OCI-LY3 (cell line): ENCODE results near the gene GARIN5B.

Experiments used
- H2AFZ ChIP-seq: fragments of 200-600, 300-600 bp; shearing (Covaris generic); 2 replicates; pipeline ENCODE4 v1.6.0; 2014; ENCODE audit warnings: antibody characterized with exemption, low read depth, low read length
- H3K27ac ChIP-seq: fragments of 200-600, 300-600 bp; sonication (generic); 2 replicates; pipeline ENCODE4 v1.5.1; 2014; ENCODE audit warnings: mild to moderate bottlenecking, low read length, moderate library complexity, mixed read lengths
- H3K27me3 ChIP-seq: fragments of 200-600, 300-600 bp; sonication (generic); 2 replicates; pipeline ENCODE4 v1.6.1; 2014; ENCODE audit warnings: low read depth, low read length, mixed read lengths
- H3K36me3 ChIP-seq: fragments of 200-600, 300-600 bp; sonication (generic); replicated peaks from 2 replicates; pipeline ENCODE3; 2014; ENCODE audit warnings: low read depth, low read length, mixed read lengths
- H3K4me1 ChIP-seq: fragments of 300-600, 200-600 bp; sonication (generic); 2 replicates; pipeline ENCODE4 v1.6.1; 2014; ENCODE audit warnings: low read length, mixed read lengths
- H3K4me2 ChIP-seq: fragments of 200-600, 300-600 bp; sonication (generic); 2 replicates; pipeline ENCODE4 v1.6.1; 2014; ENCODE audit warnings: low read length, mixed read lengths
- H3K4me3 ChIP-seq: fragments of 300-600, 200-600 bp; sonication (generic); 2 replicates; pipeline ENCODE4 v1.5.1; 2014; ENCODE audit warnings: antibody characterized with exemption, mild to moderate bottlenecking, low read length, moderate library complexity
- H3K79me2 ChIP-seq: fragments of 300-600, 200-600 bp; shearing (Covaris generic); 2 replicates; pipeline ENCODE4 v1.6.1; 2014; ENCODE audit warnings: mild to moderate bottlenecking, low read length, mixed read lengths
- H3K9ac ChIP-seq: fragments of 300-600, 200-600 bp; shearing (Covaris generic); 2 replicates; pipeline ENCODE4 v1.6.0; 2014; ENCODE audit warnings: mild to moderate bottlenecking, low read length, moderate library complexity
- H3K9me3 ChIP-seq: fragments of 200-600, 300-600 bp; shearing (Covaris generic); 2 replicates; pipeline ENCODE4 v1.6.1; 2014; ENCODE audit warnings: low read length, mixed read lengths; ENCODE audit not compliant: insufficient read depth
- H4K20me1 ChIP-seq: fragments of 200-600, 300-600 bp; sonication (generic); 2 replicates; pipeline ENCODE4 v1.6.1; 2016; ENCODE audit warnings: low read length, mixed read lengths; ENCODE audit not compliant: insufficient read depth
- CTCF ChIP-seq: fragments of 200-600, 300-600 bp; sonication (generic); IDR thresholded peaks from 2 replicates; pipeline ENCODE4 v1.5.1; 2014; ENCODE audit warnings: antibody characterized with exemption, low read length, low read depth
- EZH2phosphoT487 ChIP-seq: fragments of 200-600 bp; shearing (Covaris generic); IDR thresholded peaks from 2 replicates; pipeline ENCODE4 v1.6.1; 2018; ENCODE audit warnings: antibody characterized with exemption, mixed run types, low read depth

GARIN5B gene

GRCh38 chr19:55341595-55342531 is 21.2 kb downstream of the GARIN5B start:
- Histone ChIP-seq H3K36me3 (peaks cover 5% of the 10 kb centered on the region), H3K4me1 (peaks cover 9% of the 10 kb centered on the region; the same call in 1 of the 2 replicates), H4K20me1 (no peaks in the 10 kb centered on the region), H2AFZ (no peak overlapping the region), H3K4me3 (peak overlapping the region; percentile 96), H3K79me2 (peaks cover 8% of the 10 kb centered on the region; the same call in 1 of the 2 replicates), H3K4me2 (peak overlapping the region; percentile 87), H3K27ac (no peak overlapping the region), H3K27me3 (0 out of 2 replicates have a peak, but pooled peaks cover 4% of the 10 kb centered on the region), H3K9me3 (no peaks in the 10 kb centered on the region), H3K9ac (peak overlapping the region; percentile 94; the same call in 1 of the 2 replicates)
- TF ChIP-seq CTCF (no peak), EZH2phosphoT487 (no peak)

GRCh38 chr19:55341171-55341588 is 21.9 kb downstream of the GARIN5B start:
- Histone ChIP-seq H3K4me3 (peak overlapping the region; percentile 96), H3K9me3 (no peaks in the 10 kb centered on the region), H3K27me3 (peaks cover 8% of the 10 kb centered on the region; the same call in 1 of the 2 replicates), H3K27ac (no peak overlapping the region), H3K4me1 (peaks cover 9% of the 10 kb centered on the region; the same call in 1 of the 2 replicates), H3K9ac (peak overlapping the region; percentile 94), H3K36me3 (peaks cover 5% of the 10 kb centered on the region), H2AFZ (no peak overlapping the region), H3K4me2 (peak overlapping the region; percentile 87), H3K79me2 (peaks cover 8% of the 10 kb centered on the region; the same call in 1 of the 2 replicates), H4K20me1 (no peaks in the 10 kb centered on the region)
- no peak for TF ChIP-seq CTCF
- no peak for TF ChIP-seq EZH2phosphoT487

- peak; percentile 49 for TF ChIP-seq CTCF
- TF ChIP-seq EZH2phosphoT487 = no peak
- Histone ChIP-seq H2AFZ (no peak overlapping the region), H3K9me3 (no peaks in the 10 kb centered on the region), H3K27me3 (peaks cover 8% of the 10 kb centered on the region; the same call in 1 of the 2 replicates), H3K27ac (no peak overlapping the region), H4K20me1 (no peaks in the 10 kb centered on the region), H3K36me3 (peaks cover 5% of the 10 kb centered on the region), H3K4me1 (peaks cover 9% of the 10 kb centered on the region; the same call in 1 of the 2 replicates), H3K4me3 (peak overlapping the region; percentile 96), H3K9ac (peak overlapping the region; percentile 94), H3K4me2 (peak overlapping the region; percentile 87), H3K79me2 (peaks cover 8% of the 10 kb centered on the region; the same call in 1 of the 2 replicates)
These were observed 22.3 kb downstream of the GARIN5B start for GRCh38 chr19:55340784-55341147.
